Measurements from ENCODE around the gene SLC25A53. TPM values are rescaled to one million over a fixed set of nuclear protein-coding genes. Genes with fewer than 3 reads are reported as not detected.
"Not testable (repeated sequence)": the region's sequence is repeated elsewhere in the genome, so short reads cannot be mapped to it uniquely, and the experiment has no call there.

The SLC25A53 gene
- total RNA-seq, 2 donors from 2014 or later: 8.6 to 10.2 TPM

GRCh38 chrX:104085477-104085876 lies 71.3 kb downstream of the SLC25A53 start:
- DNase-seq: no peak
- ATAC-seq: no peak
- intact Hi-C loops (cut with DNase I): no loop called here

GRCh38 chrX:104084534-104085277 lies 72.1 kb downstream of the SLC25A53 start:
- DNase-seq (peak; percentile 10), ATAC-seq (peak in 1 of 2 donors; percentile 53)
- intact Hi-C loops (cut with DNase I): no loop called here

GRCh38 chrX:104084063-104084462 lies 72.7 kb downstream of the SLC25A53 start:
- DNase-seq: no peak
- ATAC-seq: no peak
- intact Hi-C loops (cut with DNase I): no loop called here

- ATAC-seq; intact Hi-C loops (cut with DNase I): not testable (repeated sequence)
These were observed 79.0 kb downstream of the SLC25A53 start for GRCh38 chrX:104077854-104078253.

GRCh38 chrX:104075778-104076445 lies 80.9 kb downstream of the SLC25A53 start, which contains the start of gene TMSB15C:
Gene TMSB15C, minus strand, starts transcription at chrX:104076236.
- DNase-seq; intact Hi-C loops (cut with DNase I): not testable (repeated sequence)
- ATAC-seq: peak; percentile 93 to 98

More at GRCh38 chrX:104077854-104078253, 79.0 kb downstream of the SLC25A53 start:
- not testable (repeated sequence) for DNase-seq

GRCh38 chrX:104062636-104063035 lies 94.2 kb downstream of the SLC25A53 start:
- ATAC-seq; DNase-seq; intact Hi-C loops (cut with DNase I): not testable (repeated sequence)

- ATAC-seq; DNase-seq; intact Hi-C loops (cut with DNase I): not testable (repeated sequence)
These were observed 101.9 kb downstream of the SLC25A53 start for GRCh38 chrX:104054956-104055355.

Other genes starting within 250 kb of the SLC25A53 start
- gene TMSB15B, start 194.4 kb downstream of the SLC25A53 start, total RNA-seq: 1 to 10 TPM; 1.0 to 1.9 TPM
- not detected for gene H2BW1, start 143.3 kb downstream of the SLC25A53 start, total RNA-seq
- not detected for gene H2BW2, start 117.1 kb downstream of the SLC25A53 start, total RNA-seq
- gene TMSB15C, start 80.8 kb downstream of the SLC25A53 start, total RNA-seq: under 1 TPM; 0.32 to 0.34 TPM
- under 1 TPM; 0.32 to 0.42 TPM for gene ZCCHC18, start 44.5 kb downstream of the SLC25A53 start, total RNA-seq
- 10 to 100 TPM; 11.7 to 14.1 TPM for gene FAM199X, start 9.4 kb upstream of the SLC25A53 start, total RNA-seq
- not detected for gene ESX1, start 97.9 kb upstream of the SLC25A53 start, total RNA-seq